ENCODE results near the gene PTGDR2. TPM values are rescaled to one million over a fixed set of nuclear protein-coding genes. Genes with fewer than 3 reads are reported as not detected.

Gene PTGDR2
- polyA plus RNA-seq, 3 donors = 0.08 to 0.25 (median 0.24) TPM

DNA sequence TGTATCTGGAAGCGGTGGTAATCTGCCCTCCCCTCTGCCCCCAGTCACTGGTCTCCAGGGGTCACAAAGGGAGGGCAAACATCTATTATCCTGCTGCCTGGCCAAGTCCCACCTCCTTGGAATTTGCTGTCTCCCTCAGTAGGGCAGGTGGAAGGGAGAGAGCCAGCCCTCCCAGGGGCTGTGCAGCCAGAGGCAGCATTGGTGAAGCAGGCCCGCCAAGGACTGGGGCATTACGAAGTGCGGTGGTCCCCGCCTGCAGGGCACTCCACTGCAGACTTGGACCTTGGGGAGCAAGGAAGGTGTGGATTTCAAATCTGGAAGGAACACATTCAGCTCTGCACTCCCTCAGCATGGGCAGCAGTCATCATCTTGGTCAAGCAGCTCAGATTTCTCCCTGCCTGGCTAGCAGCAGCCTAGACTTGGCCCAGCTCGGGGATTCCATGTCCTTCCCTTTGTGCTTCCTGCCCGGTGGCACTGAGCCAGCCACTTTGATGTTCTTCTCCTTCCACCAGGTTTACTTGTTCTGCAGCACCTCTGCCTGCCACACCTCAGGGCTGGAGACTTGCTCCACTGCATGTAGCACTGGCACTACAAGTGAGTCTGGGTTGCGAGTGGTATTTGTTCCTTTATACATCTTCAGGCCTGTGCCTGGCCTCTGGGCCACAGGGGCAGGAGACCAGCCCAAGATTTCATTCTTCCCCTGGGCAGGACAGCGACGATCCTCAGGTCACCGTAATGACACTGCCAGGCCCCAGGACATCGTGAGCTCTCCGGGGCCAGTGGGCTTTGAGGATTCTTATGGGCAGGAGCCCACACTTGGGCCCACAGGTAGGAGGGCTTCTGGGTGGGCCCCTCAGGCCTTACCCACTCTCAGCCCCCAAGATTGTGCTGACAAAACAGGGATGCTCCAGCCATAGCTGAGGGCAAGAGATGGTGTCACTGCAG, 18.9 kb upstream of the PTGDR2 start:
- no peak for DNase-seq (ENCODE audit: low read depth in 3 of 3, low spot score in 2 of 3)

DNA sequence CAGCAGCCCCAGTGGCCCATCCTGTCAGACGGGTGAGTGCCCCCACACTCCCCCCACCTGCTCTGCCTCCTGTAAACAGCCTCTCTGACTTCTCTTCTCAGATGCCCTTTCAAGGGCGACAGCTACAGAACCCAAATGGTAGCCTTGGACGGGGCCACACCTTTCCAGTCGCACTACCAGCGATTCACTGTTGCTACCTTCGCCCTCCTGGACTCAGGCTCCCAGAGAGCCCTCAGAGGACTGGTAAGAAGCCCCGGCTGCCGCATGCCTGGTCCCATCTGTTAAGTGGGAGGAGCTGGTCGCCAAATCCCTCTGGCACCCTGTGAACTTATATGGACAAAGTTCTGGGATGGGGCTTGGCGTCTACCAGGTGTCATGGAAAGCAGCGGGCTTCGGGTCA, 17.8 kb upstream of the PTGDR2 start:
- DNase-seq (ENCODE audit: low read depth in 3 of 3, low spot score in 2 of 3) = no peak

DNA sequence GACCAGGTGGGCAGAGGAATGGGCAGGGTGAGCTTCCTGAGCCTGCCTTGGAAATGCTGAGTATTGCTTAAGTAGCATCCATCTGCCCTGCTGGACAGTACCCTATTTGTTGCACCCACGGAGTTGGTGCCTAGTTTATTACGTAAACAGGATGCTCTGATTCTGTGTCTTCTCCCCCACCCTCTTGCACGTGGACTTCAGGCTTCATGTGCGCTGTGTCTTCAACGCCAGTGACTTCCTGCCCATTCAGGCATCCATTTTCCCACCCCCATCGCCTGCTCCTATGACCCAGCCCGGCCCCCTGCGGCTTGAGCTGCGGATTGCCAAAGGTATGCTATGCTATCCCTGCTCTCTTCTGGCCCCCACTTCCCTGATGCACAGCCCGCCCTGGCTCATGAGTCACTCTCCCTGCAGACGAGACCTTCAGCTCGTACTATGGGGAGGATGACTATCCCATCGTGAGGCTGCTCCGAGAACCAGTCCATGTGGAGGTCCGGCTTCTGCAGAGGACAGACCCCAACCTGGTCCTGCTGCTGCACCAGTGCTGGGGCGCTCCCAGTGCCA, 17.3 kb upstream of the PTGDR2 start:
- no peak for DNase-seq (ENCODE audit: low read depth in 3 of 3, low spot score in 2 of 3)

DNA sequence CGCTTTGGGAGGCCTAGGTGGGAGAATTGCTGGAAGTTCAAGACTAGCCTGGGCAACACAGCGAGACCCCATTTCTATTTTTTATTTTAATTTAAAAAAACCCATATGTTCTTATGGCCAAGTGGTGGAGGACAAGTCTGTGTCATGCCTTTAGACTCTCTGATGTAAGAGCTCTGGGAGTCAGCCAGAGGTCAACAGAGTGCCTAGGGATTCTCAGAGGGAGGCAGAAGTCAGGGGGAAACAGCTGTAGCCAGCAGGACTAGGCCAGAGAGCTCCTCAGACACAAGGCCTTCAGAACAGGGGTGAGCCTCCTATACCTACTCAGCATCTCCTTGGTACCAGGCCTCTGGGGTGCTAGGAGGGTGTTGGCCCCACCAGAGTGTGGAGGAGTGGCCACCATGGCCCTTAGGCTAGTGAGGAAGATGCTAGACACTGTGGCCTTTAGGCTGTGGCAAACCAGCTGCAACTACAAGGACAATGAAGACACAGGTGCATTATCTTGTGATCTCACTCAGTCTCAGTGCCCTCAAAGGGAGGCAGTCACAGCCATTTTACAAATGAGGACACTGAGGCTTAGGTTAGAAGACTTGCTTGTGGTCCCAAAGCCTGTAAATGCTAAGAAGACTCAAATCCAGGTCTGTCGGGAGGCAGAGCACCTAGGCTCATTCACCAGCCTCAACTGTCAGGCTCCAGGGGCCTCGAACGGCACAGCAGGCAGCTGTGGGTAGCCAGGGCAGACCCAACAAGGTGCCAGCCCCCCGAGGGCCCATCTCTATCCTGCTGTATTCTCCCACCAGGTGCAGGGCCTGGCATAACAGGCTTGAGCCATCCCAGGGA, 16.6 kb upstream of the PTGDR2 start:
- no peak for DNase-seq (ENCODE audit: low read depth in 3 of 3, low spot score in 2 of 3)

DNA sequence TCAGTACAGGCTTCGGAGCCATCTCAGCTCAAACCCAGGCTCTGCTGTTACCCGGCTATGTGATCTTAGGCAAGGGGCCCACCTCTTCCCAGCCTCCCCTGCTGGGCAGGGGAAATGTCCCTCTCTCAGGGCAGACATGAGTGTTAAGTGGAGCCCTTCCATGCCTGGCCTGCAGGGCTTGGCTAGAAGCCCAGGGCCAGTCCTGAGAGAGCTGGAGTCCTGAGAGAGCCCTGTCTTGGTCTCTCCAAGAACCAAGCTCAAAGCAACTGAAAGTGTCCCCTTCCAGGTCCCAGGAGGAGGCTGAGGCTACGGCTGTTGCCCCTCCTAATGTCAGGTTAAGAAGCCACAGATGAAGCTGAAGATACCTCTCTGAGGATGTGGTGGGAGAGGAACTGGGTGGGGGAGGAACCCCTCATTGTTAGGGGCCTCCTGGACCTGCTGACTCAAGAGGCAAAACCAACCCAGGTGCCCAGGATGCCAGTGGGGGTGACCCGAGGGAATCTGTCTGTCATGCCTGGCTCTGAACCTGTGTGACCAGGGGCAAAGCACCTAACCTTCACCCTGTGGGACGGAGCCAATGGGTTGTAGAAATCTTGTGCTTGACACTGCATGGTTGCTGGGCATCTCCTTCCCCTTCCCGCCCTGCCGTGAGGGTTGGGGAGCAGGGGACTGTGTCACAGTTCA, 15.8 kb upstream of the PTGDR2 start:
- DNase-seq (ENCODE audit: low read depth in 3 of 3, low spot score in 2 of 3) = no peak

DNA sequence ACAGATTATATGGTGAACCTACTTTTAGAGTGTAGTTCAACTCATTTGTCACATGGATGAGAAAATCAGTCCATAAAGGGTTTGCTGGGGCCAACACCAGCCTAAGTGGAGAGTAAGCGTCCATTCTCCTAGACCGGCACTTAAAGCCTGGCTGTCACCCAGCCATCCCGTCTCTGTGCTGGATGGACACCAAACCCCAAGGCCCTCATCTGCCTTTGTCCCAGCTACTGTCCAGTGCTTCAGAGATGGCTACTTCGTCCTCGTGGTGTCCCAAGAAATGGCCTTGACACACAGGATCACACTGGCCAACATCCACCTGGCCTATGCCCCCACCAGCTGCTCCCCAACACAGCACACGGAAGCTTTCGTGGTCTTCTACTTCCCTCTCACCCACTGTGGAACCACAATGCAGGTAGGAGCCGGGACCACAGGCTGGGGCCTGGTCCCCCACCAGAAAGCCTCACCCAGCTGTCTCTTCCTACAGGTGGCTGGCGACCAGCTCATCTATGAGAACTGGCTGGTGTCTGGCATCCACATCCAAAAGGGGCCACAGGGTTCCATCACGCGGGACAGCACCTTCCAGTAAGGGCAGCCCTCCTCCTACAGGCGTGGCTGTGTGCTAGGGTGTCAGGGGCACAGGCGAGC, 15.1 kb upstream of the PTGDR2 start:
- no peak for DNase-seq (ENCODE audit: low read depth in 3 of 3, low spot score in 2 of 3)

DNA sequence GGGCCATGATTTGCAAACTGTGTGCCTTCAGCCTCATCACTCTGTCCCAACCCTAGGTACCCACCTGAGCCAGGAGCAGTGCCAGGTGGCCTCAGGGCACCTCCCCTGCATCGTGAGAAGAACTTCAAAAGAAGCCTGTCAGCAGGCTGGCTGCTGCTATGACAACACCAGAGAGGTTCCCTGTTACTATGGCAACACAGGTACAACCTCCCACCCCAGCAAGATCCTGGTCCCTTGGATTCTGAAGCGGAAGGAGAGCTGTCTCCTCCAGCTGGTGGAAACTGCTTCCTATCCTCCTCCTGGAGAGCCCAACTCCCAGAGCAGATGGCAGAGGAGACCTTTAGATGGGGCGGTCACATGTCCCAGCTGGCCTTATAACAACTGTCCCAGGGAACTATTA, 14.5 kb upstream of the PTGDR2 start:
- no peak for DNase-seq (ENCODE audit: low read depth in 3 of 3, low spot score in 2 of 3)

DNA sequence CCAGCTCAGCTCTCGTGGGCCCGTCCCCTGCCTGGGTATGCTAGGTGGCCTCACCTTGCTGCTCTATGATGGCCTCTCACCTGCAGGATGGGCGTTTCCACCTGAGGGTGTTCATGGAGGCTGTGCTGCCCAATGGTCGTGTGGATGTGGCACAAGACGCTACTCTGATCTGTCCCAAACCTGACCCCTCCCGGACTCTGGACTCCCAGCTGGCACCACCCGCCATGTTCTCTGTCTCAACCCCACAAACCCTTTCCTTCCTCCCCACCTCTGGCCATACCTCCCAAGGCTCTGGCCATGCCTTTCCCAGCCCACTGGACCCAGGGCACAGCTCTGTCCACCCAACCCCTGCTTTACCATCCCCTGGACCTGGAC, 13.7 kb upstream of the PTGDR2 start:
- no peak for DNase-seq (ENCODE audit: low read depth in 3 of 3, low spot score in 2 of 3)

DNA sequence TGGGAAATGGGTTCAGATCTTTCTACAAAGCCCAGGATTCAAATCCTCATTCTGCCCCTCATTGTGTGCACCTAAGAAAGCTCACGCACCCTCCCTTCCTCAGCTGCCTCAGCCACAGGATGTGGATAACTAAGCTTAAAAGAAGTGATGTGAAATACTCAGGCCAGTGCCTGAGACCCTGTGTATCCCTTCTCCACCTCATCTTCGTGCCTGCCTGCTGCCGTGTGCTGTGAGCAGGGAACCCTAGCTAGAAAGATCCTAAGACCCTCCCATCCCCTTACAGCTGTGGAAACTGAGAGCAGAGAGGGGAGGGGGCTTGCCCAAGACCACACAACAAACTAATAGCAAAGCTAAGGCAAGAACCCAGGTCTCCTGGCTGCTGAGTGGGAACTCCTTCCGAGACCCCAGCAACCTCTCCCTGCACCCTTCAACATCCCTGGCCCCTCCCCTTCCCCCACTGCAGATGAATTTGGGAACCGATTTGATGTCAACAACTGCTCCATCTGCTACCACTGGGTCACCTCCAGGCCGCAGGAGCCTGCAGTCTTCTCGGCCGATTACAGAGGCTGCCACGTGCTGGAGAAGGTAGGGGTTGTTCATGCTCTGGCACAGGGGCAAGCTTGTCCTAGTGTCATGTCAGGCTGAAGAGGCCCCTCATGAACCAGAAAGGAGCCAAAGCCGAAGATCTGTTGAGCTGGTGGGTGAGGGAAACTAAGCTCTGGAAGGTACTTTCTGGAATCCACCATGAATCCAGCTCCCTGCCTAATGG, 13.1 kb upstream of the PTGDR2 start:
- DNase-seq (ENCODE audit: low read depth in 3 of 3, low spot score in 2 of 3) = no peak

DNA sequence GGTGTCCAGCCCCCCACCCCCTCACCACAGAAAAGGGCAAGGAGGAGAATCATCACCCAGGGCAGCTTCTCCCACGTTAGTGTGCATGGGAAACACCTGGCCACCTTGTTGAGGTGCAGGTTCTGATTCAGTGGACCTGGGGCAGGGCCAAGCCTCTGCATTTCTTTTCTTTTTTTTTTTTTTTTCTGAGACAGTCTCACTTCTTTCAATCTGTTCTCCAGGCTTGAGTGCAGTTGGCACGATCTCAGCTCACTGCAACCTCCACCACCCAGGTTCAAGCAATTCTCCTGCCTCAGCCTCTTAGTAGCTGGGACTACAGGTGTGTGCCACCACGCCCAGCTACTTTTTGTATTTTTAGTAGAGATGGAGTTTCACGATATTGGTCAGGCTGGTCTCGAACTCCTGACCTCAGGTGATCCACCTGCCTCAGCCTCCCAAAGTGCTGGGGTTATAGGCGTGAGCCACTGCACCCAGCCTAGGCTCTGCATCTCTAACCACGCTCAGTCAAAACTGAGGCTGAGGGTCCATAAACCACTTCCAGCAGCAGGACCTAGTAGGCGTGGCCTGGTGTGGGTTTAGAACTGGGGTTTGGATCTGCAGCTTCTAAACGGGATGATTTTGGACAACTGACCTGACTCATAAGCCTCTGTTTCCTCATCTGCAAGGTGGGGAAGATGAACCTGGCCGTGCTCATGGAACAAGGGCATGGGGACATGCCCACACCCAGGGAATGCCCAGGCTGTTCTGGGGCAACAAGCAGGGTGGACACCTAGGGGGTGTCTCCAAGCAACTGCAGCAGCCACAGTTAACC, 12.3 kb upstream of the PTGDR2 start:
- DNase-seq (ENCODE audit: low read depth in 3 of 3, low spot score in 2 of 3) = no peak

DNA sequence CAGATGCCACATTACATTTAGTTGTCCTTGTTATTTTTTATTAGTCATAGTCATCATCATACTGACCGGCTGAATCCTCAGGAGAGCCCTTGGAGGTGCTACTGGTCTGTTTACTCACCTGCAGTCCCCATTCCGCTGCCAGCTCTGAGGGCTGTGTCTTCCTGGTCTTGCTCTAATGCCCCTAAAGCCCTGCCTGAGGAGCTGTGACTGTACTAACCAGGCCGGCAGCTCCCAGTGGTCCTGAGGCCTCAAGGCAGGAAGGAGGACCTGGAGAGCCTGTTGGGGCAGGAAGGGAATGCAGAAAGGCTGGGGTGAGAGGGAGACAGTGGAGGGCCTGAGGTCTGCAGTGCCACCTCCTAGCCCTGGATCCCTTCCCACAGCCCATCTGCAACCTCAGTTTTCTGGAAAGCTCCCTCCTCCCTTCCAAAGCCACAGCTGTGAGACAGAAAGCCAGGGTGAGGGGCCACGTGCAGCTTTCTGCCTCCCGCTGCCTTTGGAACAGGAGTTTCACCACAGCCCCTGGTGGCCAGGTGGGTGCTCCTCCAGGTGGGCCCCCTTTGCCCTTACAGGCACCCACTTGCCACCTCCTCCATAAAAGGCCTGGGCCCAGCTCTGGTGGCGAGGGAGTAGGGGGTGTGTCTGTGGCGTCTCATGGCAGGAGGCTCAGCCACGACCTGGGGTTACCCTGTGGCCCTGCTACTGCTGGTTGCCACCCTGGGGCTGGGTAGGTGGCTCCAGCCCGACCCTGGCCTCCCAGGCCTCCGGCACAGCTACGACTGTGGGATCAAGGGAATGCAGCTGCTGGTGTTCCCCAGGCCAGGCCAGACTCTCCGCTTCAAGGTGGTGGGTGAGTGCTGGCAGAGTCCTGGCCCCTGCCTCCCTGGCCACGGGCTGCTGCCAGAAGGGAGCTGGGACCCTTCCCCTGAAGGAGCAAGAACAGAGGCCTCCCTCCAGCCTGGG, 11.4 kb upstream of the PTGDR2 start, which contains the start of gene ZP1:
Gene ZP1 (plus strand): TSS at position 632 of the 960 bp plus-strand sequence. CDS start 20 bp downstream, at position 652.
- DNase-seq (ENCODE audit: low read depth in 3 of 3, low spot score in 2 of 3) = no peak

DNA sequence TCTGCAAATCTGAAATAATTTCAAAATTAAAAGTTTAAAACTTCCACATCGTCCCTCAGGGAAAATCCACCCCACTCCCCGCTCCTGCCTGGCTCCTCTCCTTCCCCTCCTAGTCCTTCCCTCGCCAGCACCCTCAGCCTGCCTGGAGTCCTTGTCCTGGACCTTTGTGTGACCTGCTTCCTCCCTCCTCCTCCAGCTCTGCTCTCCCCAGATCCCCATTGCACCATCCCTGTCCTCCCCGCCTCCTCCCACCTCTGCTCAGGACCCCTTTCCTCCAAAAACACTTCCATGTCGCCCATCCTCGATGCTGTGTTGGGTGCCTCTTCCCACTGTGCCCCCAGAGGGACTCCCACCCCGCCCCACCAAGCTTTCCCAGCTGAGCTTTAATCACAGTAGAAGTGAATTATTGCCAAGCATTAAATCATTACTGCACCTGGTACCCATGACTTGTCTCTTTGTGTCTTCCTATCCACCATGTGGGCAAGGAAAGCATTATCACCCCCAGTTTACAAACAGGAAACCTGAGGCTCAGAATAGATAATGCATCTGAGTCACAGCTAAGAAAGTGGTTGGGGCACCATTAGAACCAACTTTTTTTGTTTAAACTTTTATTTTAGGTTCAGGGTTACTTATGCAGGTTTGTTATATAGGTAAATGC, 9.2 kb upstream of the PTGDR2 start:
- no peak for DNase-seq (ENCODE audit: low read depth in 3 of 3, low spot score in 2 of 3)

DNA sequence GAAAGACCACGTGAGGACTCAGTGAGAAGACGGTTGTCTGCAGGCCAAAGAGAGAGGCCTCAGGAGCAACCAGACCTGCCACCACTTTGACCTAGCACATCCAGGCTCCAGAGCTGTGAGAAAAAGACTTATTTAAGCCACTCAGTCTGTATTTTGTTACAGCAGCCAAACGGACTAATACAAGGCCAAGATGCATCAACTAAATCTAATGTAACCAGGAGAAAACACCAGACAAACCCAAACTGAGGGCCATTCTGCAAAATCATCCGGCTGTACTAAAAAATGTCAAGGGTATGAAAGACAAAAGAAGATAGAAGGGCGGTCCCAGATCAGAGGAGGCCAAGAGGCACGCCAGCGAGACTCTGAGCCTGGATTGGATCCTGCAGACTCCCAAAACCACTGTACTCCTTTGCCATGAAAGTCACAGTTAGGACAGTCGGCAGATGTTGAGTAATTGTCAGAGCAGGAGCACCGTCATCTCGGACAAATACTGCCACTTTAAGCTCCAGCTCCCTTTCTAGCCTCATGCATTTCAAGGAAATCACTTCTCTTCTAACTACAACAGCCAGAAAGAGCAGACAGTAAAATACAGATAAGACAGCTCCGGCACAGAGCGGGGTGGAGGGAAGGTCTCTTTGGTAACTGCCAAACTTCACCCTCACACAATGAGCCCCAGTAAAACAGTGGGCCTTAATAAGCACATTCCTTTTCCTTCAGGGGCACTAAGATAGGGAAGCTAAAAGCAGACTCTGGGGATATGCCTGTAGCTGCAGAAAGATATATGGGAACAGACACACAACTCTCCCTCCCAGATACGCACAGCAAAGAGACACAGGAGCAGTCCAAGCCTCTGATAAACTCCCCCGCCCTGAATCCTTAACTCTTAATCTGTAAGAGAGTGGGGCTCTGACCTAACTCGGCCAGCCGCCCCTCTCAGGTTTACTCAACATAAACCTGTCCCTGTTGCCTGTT, 8.1 kb upstream of the PTGDR2 start:
- no peak for DNase-seq (ENCODE audit: low read depth in 3 of 3, low spot score in 2 of 3)

DNA sequence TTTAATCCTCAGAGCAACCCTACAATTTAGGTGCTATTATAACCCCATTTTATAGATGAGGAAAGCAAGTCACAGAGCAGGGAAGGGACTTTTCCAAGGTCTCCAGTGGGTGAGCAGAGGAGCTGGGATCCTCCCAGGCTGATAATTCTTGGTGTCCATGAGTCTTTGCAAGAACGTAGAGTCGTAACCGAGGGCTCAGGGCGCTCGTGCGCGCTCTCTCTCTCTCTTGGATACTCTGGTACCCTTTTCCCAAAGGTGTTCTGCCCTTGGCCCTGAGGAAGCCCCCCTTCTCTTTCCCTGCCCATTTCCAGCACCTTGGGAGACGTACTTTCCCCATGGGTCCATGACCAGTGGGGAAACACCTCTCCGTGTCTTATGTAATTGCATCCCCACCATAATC, 6.4 kb upstream of the PTGDR2 start:
- DNase-seq (ENCODE audit: low read depth in 3 of 3, low spot score in 2 of 3) = no peak

DNA sequence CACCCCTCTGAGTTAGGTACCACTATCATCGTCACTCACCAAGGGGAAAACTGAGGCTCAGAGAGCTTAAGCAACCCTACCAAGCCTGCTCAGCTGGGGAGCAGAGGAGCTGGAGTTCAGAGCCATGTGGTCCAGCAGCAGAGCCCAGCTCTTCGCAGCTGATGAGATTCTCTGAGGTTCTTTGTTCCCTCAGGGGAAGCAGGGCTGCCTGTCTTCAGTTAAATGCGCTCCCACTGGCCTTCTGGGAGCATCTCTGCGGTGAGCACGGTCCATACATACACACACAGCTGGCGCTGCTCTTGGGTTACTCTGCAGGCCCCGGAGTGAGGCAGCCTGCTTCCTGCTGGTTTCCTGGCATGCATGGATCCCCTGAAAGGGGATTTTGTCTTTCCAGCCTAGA, 5.2 kb upstream of the PTGDR2 start:
- no peak for DNase-seq (ENCODE audit: low read depth in 3 of 3, low spot score in 2 of 3)

Data from right renal cortex interstitium (tissue), 3 donors.